HCT116 (cell line): ENCODE data around the gene TLK1.

Experiments
- CTCF ChIP-seq, 3 experiments: fragments of 200-600 bp in 1 of 3; sonication (generic) in 1 of 3; IDR thresholded peaks in 2 of 3; conservative IDR thresholded peaks in 1 of 3; 2 replicates each; pipeline ENCODE4 v1.5.1; 2012 to 2017; ENCODE audit warnings: low read depth in 2 of 3, low read length in 2 of 3, antibody characterized with exemption in 1 of 3, borderline replicate concordance in 1 of 3, control low read depth in 1 of 3, mild to moderate bottlenecking in 1 of 3, mixed read lengths in 1 of 3, mixed run types in 1 of 3, moderate library complexity in 1 of 3; ENCODE audit not compliant: insufficient read depth in 1 of 3
- EZH2 ChIP-seq: fragments of 200-600 bp; sonication (generic); IDR thresholded peaks from 2 replicates; pipeline ENCODE4 v1.6.1; 2017; ENCODE audit warnings: antibody characterized with exemption, mixed run types
- JUND ChIP-seq: IDR thresholded peaks from 2 replicates; pipeline ENCODE4 v1.6.1; 2012
- TF ChIP-seq, protein P1 (sequence below): IDR thresholded peaks from 2 replicates; pipeline ENCODE4 v1.6.1; 2012
- TF ChIP-seq, protein P2 (sequence below): IDR thresholded peaks from 2 replicates; pipeline ENCODE4 v1.6.1; 2012

GRCh38 chr2:171036532-171036931, 124.2 kb downstream of the TLK1 start:
- no peak for TF ChIP-seq EZH2
- TF ChIP-seq JUND, result no peak
- TF ChIP-seq, protein P1, sequence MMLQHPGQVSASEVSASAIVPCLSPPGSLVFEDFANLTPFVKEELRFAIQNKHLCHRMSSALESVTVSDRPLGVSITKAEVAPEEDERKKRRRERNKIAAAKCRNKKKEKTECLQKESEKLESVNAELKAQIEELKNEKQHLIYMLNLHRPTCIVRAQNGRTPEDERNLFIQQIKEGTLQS, result no peak
- TF ChIP-seq CTCF (IDR thresholded peaks at IDR 0.05 in 2 of 3, conservative IDR thresholded peaks at IDR 0.05 in 1 of 3; ENCODE audit: borderline replicate concordance in 1 of 3, insufficient read depth in 1 of 3, low read depth in 2 of 3, low read length in 2 of 3), result no peak
- TF ChIP-seq, protein P2, sequence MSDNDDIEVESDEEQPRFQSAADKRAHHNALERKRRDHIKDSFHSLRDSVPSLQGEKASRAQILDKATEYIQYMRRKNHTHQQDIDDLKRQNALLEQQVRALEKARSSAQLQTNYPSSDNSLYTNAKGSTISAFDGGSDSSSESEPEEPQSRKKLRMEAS, result no peak
